ENCODE data around the gene BBS2.

- TF ChIP-seq ZNF565 (CRISPR knock-in tag; conservative IDR thresholded peaks at IDR 0.05; ENCODE audit: low read depth) (no peak), PPARA (CRISPR knock-in tag; IDR thresholded peaks at IDR 0.05; ENCODE audit: borderline replicate concordance) (no peak), ZFP30 (CRISPR knock-in tag; IDR thresholded peaks at IDR 0.05) (no peak), POU6F1 (CRISPR knock-in tag; IDR thresholded peaks at IDR 0.05; ENCODE audit: borderline replicate concordance, low read depth) (no peak)
Measured at GRCh38 chr16:56466344-56466743, 53.5 kb downstream of the BBS2 start.
